Spleen (tissue), 7 donors: ENCODE measurements around the gene PDE4B.

Experiments used
- CTCF ChIP-seq, 11 experiments: fragments of 200-600 bp in 7 of 11; fragments of 450-650 bp in 4 of 11; sonication (generic) in 4 of 11; IDR thresholded peaks in 8 of 11; conservative IDR thresholded peaks in 3 of 11; 1 replicate in 7 of 11; 2 replicates in 4 of 11; pipeline versions ENCODE4 v1.4.0 to v1.8.0; 2016 to 2021; ENCODE audit warnings: antibody characterized with exemption in 11 of 11, inconsistent platforms in 4 of 11, mild to moderate bottlenecking in 1 of 11
- POLR2AphosphoS5 ChIP-seq, 3 donors: sonication (generic); formaldehyde crosslinking; IDR thresholded peaks; one replicate each; pipeline ENCODE4 v1.5.1; 2017; ENCODE audit warnings: antibody characterized with exemption in 3 of 3
- donor health status: DM: no; HTN: no; CAD: no; lungs with moderate emphysema.
- donor health status: DM: no; HTN: no; CAD: no.
- donor health status: DM: no; HTN: no; CAD: no.

DNA sequence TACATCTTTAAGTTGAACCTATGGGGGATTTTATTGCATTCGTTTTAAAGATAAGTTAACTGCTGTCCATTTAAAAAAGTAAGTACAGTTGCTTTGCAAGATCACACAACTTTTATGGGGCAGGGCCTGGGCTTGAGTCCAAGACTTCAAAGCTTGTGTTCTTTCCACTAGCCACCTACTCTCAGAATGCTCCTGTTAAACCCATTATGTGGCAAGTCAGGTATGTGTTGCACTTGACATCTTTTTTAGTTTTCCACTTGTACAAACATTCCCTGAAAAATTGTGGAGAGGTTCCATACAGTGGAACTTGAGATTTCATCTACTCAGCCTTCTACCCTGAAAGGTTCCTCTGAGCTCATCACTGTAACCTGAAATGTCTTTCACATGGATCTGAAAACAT, 505.8 kb downstream of the PDE4B start:
- no peak for TF ChIP-seq CTCF (IDR thresholded peaks at IDR 0.05 in 8 of 11, conservative IDR thresholded peaks at IDR 0.05 in 3 of 11)
- no peak for TF ChIP-seq POLR2AphosphoS5 (IDR thresholded peaks at IDR 0.05)
